Stomach (tissue), 9 donors: ENCODE measurements around the gene TMBIM4. TPM values are rescaled to one million over a fixed set of nuclear protein-coding genes. Genes with fewer than 3 reads are reported as not detected.

Source experiments
- DNase-seq, 2 donors: peaks; one replicate each; pipeline versions ENCODE4 v3.0.0 to v3.0.0-alpha.2; 2013 to 2019
- H3K27ac ChIP-seq, 5 donors: fragments of 200-600 bp in 4 of 5; sonication (generic) in 4 of 5; one replicate each; pipeline ENCODE4 v1.5.1; 2013 to 2019; ENCODE audit warnings: mild to moderate bottlenecking in 1 of 5, moderate library complexity in 1 of 5
- H3K27me3 ChIP-seq, 3 donors: fragments of 200-600 bp; sonication (generic); one replicate each; pipeline ENCODE4 v1.5.1; 2017 to 2019; ENCODE audit warnings: mixed run types in 1 of 3
- H3K36me3 ChIP-seq, 4 donors: fragments of 200-600 bp; sonication (generic); 1 replicate in 3 of 4; 2 replicates in 1 of 4; pipeline ENCODE4 v1.5.1; 2016 to 2019
- H3K4me1 ChIP-seq, 4 donors: fragments of 200-600 bp; sonication (generic); one replicate each; pipeline ENCODE4 v1.5.1; 2016 to 2019
- H3K4me3 ChIP-seq, 4 donors: fragments of 200-600 bp; sonication (generic) in 3 of 4; one replicate each; pipeline ENCODE4 v1.5.1; 2016 to 2019; ENCODE audit warnings: mild to moderate bottlenecking in 1 of 4
- H3K9me3 ChIP-seq, 4 donors: fragments of 200-600 bp; sonication (generic); one replicate each; pipeline ENCODE4 v1.5.1; 2016 to 2019
- CTCF ChIP-seq, 7 experiments: fragments of 450-650 bp in 4 of 7; fragments of 200-600 bp in 3 of 7; sonication (generic) in 3 of 7; IDR thresholded peaks; one replicate each; pipeline ENCODE4 v1.5.1; 2016 to 2019; ENCODE audit warnings: antibody characterized with exemption in 7 of 7, control low read depth in 2 of 7, mild to moderate bottlenecking in 1 of 7
- EP300 ChIP-seq: sonication (generic); formaldehyde crosslinking; IDR thresholded peaks from one replicate; pipeline ENCODE4 v1.6.1; 2017; ENCODE audit warnings: antibody characterized with exemption
- POLR2A ChIP-seq, 4 donors: fragments of 450-650 bp; IDR thresholded peaks; one replicate each; pipeline ENCODE4 v1.6.1; 2016; ENCODE audit warnings: antibody characterized with exemption in 4 of 4, control low read depth in 2 of 4, mild to moderate bottlenecking in 1 of 4, moderate library complexity in 1 of 4
- POLR2AphosphoS5 ChIP-seq, 3 donors: sonication (generic); formaldehyde crosslinking; IDR thresholded peaks; one replicate each; pipeline ENCODE4 v1.6.1; 2016; ENCODE audit warnings: antibody characterized with exemption in 3 of 3
- WGBS, 5 donors: extraction: QIAGEN DNeasy Blood & Tissue Kit in 3 of 5; methylation state at CpG; one replicate each; pipeline versions ENCODE4 v1.1.5 to v1.1.7; 2013 to 2018; 5-methylcytosine and 5-hydroxymethylcytosine counted together
- intact Hi-C: fragments of 100-400 bp; cut with DNase I; formaldehyde crosslinking; loops from one replicate; pipeline ENCODE4 v1.15.1; 2023; ENCODE audit warnings: low total_unique reads
- polyA plus RNA-seq, 3 donors: library from polyadenylated mRNA; stranded (reverse); fragments of 200-250 nt; gene quantifications; one replicate each; pipeline ENCODE4 v1.2.3, GENCODE V29; 2013
- total RNA-seq, 5 donors: library from RNA; depleted of rRNA; stranded (reverse); fragments of >200 nt; gene quantifications; one replicate each; pipeline versions ENCODE4 v1.1.0 to v1.2.3, GENCODE V29; 2014 to 2016
- donor health status: healthy with polysubstance abuse.
- donor health status: Bipolar disorder and iron deficiency.
- donor health status: healthy.

The TMBIM4 gene
- total and polyA plus RNA-seq, 8 donors, result 19.4 to 117 (median 94.6) TPM

DNA sequence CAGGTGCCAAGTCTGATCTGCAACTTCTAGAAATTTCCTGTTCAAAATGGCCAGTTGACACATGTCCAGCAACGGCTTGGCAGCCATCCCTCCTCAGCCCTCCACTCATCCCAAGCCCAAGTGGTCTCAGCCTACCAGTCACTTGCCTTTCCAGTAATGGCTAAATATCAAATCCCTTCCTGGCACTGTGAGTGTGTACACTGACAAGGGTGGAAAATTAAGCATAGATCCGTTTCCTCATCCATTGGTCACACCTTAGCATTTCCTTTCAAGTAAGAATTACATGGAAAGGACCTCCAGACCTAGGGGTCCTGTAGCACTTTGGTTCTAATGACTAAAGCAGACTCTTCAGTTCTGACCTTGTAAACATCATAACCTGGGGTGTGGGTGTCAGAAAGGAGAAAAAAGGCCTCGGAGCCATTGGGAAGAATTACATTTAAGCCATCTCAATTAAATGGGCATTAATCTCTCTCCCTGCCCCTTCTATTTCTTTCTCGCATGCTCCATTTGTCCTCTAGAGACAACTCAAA is 54.7 kb downstream of the TMBIM4 start:
- TF ChIP-seq EP300 (no peak), POLR2AphosphoS5 (IDR thresholded peaks at IDR 0.05) (no peak)
- peaks cover 0 to 7% (median 0%) of the 10 kb centered on the region in 4 donors for H3K4me1 ChIP-seq
- DNase-seq, result no peak
- no peak overlapping the region for H3K27ac ChIP-seq
- intact Hi-C loops, result no loop called here
- no peaks in the 10 kb centered on the region for H3K9me3 ChIP-seq
- no peak overlapping the region for H3K4me3 ChIP-seq
- no peaks in the 10 kb centered on the region for H3K36me3 ChIP-seq
- WGBS, 5 donors, result 63 to 81% (median 76%) methylated on average over 4 of the region's 4 CpGs
- no peaks in the 10 kb centered on the region for H3K27me3 ChIP-seq

DNA sequence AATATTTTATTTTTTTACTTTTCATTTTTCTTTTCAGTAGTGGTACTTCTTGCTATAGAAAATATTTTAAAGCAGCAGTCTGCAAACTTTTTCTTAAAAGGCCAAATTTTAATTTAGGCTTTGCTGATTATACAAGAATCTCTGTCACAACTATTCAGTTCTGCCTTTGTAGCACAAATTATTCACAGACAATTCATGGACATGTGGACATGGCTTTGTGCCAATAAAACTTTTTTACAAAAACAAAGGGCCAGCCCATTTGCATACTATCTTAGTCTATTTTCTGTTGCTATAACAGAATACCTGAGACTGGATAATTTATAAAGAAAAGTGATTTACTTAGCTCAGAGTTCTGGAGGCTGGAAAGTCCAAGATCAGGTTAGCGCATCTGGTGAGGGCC is 56.3 kb downstream of the TMBIM4 start:
- TF ChIP-seq POLR2AphosphoS5 (IDR thresholded peaks at IDR 0.05) (no peak), EP300 (no peak), CTCF (IDR thresholded peaks at IDR 0.05) (no peak), POLR2A (IDR thresholded peaks at IDR 0.05) (no peak)
- H3K27me3 ChIP-seq, result no peaks in the 10 kb centered on the region
- no peaks in the 10 kb centered on the region for H3K36me3 ChIP-seq
- no peaks in the 10 kb centered on the region for H3K4me1 ChIP-seq
- intact Hi-C loops, result no loop called here
- no peak overlapping the region for H3K27ac ChIP-seq
- no peak overlapping the region for H3K4me3 ChIP-seq
- H3K9me3 ChIP-seq, result no peaks in the 10 kb centered on the region
- WGBS, 5 donors, result 96 to 100% (median 98%) methylated on average over 1 of the region's 1 CpG
- DNase-seq, result no peak

- H3K27ac ChIP-seq, result no peak overlapping the region
- H3K4me1 ChIP-seq, result peaks cover 0 to 6% (median 2%) of the 10 kb centered on the region in 4 donors
- no peaks in the 10 kb centered on the region for H3K36me3 ChIP-seq
- no peaks in the 10 kb centered on the region for H3K27me3 ChIP-seq
- no peak for DNase-seq
- no peaks in the 10 kb centered on the region for H3K9me3 ChIP-seq
- intact Hi-C loops, result no loop called here
- no peak overlapping the region for H3K4me3 ChIP-seq
- TF ChIP-seq POLR2AphosphoS5 (IDR thresholded peaks at IDR 0.05) (no peak), CTCF (IDR thresholded peaks at IDR 0.05) (no peak), POLR2A (IDR thresholded peaks at IDR 0.05) (no peak), EP300 (no peak)
These were observed 58.2 kb downstream of the TMBIM4 start for GRCh38 chr12:66111605-66112004.

DNA sequence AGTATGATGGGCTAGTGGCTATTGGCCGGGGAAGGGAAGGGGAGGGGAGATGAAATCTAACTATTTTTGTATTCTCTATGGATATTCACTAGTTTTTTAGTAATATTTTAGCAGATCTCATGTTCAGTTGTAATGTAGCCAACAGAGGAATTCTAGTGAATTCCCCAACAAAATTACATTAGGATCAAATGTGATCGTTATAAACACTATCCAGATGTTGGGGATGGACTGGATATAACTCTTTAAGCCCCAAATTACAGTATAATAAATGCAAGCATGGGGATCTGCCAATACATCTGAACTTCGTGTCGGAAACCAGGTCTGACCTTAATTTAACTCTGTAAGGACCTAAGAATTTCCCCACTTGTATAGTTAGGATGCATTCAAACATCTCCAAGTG is 60.7 kb downstream of the TMBIM4 start:
- peaks cover 0 to 6% (median 2%) of the 10 kb centered on the region in 4 donors for H3K4me1 ChIP-seq
- intact Hi-C loops, result no loop called here
- no peaks in the 10 kb centered on the region for H3K9me3 ChIP-seq
- H3K4me3 ChIP-seq, result no peak overlapping the region
- DNase-seq, result no peak
- 65 to 75% (median 69%) methylated on average over 4 of the region's 4 CpGs for WGBS, 5 donors
- H3K27ac ChIP-seq, result no peak overlapping the region
- no peaks in the 10 kb centered on the region for H3K27me3 ChIP-seq
- H3K36me3 ChIP-seq, result no peaks in the 10 kb centered on the region
- TF ChIP-seq CTCF (IDR thresholded peaks at IDR 0.05) (no peak), POLR2A (IDR thresholded peaks at IDR 0.05) (no peak), EP300 (no peak), POLR2AphosphoS5 (IDR thresholded peaks at IDR 0.05) (no peak)

GRCh38 chr12:66108386-66108785 is 61.4 kb downstream of the TMBIM4 start:
- intact Hi-C loops, result no loop called here
- TF ChIP-seq CTCF (IDR thresholded peaks at IDR 0.05) (no peak), EP300 (no peak), POLR2A (IDR thresholded peaks at IDR 0.05) (no peak), POLR2AphosphoS5 (IDR thresholded peaks at IDR 0.05) (no peak)
- no peak overlapping the region for H3K4me3 ChIP-seq
- H3K4me1 ChIP-seq, result peaks cover 0 to 6% (median 2%) of the 10 kb centered on the region in 4 donors
- no peaks in the 10 kb centered on the region for H3K9me3 ChIP-seq
- no peak for DNase-seq
- WGBS, 5 donors, result 80 to 91% (median 87%) methylated on average over 1 of the region's 1 CpG
- no peaks in the 10 kb centered on the region for H3K27me3 ChIP-seq
- no peak overlapping the region for H3K27ac ChIP-seq
- no peaks in the 10 kb centered on the region for H3K36me3 ChIP-seq
